D721Med (cell line): ENCODE measurements around the gene NDOR1.

Source experiments
- DNase-seq: peaks from one replicate; pipeline ENCODE4 v3.0.0; 2011; ENCODE audit warnings: low spot score; ENCODE audit not compliant: insufficient read length
- FAIRE-seq: peaks from 2 replicates; lab custom pipeline; 2011; peaks lifted over from hg19 to GRCh38; lab: Jason Lieb, UNC
- TF ChIP-seq, protein P1 (sequence below): IDR thresholded peaks from 2 replicates; pipeline ENCODE4 v1.5.1; 2012; ENCODE audit warnings: mild to moderate bottlenecking, control low read depth; ENCODE audit not compliant: insufficient read depth; ENCODE audit errors: missing control alignments

Gene NDOR1

DNA sequence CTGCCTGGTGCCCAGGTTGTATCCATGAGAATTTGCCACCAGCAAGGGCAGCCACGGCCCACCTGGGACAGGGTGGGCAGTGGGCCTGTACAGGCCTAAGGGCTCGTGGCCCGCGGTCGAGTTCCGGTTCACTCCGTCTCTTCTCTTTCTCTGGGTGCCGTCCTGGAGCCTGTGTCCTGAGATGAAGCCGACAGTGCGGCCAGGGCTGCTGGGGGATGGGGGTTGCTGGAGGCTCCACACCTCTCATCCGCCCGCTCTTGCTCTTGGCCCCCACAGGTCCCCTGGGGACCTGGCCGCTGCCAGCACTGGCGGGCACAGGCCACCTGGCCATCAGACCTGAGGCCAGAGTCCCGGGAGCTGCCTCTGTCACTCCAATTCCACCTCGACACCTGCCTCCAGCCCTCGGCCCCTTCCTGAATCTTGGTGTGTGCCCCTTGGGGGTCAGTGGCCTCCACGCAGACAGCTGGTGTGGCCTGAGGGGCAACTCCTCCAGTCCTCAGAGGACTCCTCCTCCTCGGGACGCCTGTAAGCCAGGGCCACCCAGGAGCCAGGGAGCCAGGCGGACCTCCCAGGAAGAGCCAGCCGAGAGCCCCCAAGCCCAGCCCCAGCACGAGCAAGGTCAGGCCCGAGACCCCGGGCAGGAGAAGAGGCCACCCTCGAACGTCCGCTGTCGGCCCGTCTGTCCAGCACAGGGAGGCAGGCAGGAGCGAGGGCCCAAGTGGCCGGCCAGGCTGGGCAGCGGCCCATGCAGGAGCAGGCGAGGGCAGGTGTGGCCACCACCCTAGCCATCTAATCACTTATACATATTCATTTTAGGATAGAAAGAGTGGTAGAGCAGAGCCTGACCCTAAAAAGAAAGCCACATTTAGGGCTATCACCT is 40.9 kb upstream of the NDOR1 start:
- DNase-seq: no peak
- TF ChIP-seq, protein P1, sequence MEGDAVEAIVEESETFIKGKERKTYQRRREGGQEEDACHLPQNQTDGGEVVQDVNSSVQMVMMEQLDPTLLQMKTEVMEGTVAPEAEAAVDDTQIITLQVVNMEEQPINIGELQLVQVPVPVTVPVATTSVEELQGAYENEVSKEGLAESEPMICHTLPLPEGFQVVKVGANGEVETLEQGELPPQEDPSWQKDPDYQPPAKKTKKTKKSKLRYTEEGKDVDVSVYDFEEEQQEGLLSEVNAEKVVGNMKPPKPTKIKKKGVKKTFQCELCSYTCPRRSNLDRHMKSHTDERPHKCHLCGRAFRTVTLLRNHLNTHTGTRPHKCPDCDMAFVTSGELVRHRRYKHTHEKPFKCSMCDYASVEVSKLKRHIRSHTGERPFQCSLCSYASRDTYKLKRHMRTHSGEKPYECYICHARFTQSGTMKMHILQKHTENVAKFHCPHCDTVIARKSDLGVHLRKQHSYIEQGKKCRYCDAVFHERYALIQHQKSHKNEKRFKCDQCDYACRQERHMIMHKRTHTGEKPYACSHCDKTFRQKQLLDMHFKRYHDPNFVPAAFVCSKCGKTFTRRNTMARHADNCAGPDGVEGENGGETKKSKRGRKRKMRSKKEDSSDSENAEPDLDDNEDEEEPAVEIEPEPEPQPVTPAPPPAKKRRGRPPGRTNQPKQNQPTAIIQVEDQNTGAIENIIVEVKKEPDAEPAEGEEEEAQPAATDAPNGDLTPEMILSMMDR: no peak
- no peak for FAIRE-seq

DNA sequence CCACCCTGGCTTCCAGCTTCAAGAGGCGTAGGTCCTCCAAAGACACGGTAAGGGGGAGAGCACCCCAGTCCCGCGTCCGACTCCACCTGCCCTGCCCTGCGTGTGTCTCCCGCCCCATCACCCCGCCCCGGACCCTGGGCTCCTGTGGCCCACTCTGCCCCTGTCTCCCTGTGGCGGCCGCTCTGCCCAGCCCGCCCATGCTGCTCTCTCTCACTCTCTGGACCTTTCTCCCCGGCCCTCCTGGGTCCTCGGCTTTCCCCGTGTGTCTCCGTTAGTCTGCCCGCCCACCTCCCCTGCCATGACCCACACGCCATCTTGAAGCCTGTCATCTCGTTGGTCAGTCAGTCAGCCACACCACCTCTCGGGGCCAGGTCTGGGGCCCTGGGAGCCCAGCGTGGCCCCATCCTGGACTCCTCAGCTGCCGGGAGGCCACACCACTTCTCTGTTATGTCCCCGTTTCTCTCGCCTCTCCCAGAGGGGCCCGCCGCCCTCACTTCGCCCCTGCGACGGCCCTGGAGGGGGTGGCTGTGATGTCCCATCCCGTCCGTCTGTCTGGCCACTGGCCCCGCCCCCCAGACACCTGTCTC is 40.2 kb upstream of the NDOR1 start:
- FAIRE-seq: no peak
- no peak for DNase-seq
- TF ChIP-seq, protein P1: no peak

DNA sequence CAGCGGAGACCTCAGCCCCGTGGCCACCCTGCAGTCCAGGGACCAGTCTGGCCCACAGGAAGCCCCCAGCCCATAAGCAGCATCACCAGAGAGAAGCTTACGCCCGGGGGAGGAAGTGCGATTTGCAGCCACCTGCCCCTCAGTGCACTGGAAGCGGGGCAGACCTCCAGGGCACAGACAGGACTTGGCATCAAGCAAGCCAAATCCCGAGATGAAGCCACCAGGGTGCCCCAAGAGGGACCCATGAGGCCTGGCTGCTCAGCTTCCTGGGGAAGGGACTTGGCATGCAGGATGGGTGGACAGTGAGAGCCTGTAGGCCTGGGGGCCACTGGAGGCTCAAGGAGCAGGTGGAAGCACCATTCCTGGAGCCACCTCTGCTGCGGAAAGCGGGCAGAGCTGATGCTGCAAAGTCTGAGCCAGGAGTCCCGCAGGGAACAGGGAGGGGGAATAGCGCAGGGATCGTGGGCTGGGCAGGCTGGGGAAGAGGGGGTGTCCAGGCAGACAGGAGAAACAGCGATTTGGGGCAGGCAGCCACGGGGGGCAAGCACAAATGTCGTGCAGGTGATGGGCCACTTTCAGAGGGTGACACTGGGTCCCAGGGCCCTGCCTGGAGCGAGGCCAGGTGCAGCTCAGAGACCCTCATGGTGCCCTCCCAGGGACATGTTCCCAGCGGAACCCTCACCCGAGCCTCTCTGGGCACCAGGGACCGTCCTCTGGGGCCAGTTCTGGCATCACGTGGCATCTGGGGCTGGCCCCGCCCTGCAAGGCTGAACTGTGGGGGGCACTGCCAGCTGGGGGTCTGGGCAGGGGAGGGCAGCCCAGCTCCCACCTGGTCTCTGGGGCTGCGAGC is 38.9 kb upstream of the NDOR1 start:
- TF ChIP-seq, protein P1: no peak
- no peak for DNase-seq
- FAIRE-seq: no peak

DNA sequence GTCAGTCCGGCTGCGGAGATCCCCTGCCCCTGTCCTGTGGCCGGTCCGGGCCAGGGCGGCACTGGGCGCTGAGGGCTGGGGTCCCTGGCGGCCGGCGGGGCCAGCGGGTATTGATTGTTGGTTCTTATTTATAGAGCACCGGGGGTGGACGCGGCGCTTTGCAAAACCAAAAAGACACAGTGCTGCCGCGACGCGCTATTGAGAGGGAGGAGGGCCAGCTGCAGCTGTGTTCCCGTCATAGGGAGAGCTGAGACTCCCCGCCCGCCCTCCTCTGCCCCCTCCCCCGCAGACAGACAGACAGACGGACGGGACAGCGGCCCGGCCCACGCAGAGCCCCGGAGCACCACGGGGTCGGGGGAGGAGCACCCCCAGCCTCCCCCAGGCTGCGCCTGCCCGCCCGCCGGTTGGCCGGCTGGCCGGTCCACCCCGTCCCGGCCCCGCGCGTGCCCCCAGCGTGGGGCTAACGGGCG is 38.2 kb upstream of the NDOR1 start:
- DNase-seq: no peak
- TF ChIP-seq, protein P1: no peak
- no peak for FAIRE-seq

DNA sequence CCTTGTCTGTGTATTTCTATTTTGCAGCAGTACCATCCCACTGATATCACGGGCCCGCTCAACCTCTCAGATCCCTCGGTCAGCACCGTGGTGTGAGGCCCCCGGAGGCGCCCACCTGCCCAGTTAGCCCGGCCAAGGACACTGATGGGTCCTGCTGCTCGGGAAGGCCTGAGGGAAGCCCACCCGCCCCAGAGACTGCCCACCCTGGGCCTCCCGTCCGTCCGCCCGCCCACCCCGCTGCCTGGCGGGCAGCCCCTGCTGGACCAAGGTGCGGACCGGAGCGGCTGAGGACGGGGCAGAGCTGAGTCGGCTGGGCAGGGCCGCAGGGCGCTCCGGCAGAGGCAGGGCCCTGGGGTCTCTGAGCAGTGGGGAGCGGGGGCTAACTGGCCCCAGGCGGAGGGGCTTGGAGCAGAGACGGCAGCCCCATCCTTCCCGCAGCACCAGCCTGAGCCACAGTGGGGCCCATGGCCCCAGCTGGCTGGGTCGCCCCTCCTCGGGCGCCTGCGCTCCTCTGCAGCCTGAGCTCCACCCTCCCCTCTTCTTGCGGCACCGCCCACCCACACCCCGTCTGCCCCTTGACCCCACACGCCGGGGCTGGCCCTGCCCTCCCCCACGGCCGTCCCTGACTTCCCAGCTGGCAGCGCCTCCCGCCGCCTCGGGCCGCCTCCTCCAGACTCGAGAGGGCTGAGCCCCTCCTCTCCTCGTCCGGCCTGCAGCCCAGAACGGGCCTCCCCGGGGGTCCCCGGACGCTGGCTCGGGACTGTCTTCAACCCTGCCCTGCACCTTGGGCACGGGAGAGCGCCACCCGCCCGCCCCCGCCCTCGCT is 37.5 kb upstream of the NDOR1 start:
- DNase-seq (no peak), FAIRE-seq (no peak)
- TF ChIP-seq, protein P1: no peak

DNA sequence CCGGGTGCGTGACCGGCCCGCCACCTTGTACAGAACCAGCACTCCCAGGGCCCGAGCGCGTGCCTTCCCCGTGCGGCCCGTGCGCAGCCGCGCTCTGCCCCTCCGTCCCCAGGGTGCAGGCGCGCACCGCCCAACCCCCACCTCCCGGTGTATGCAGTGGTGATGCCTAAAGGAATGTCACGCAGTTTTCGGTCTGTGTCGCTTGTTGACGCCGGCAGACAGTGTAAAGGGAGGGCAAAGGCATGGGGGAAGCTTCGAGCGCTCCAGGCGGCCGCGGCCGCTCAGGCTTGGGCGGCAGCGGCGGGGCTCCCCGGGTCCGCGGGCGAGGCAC is 37.0 kb upstream of the NDOR1 start:
- FAIRE-seq: no peak
- DNase-seq: no peak
- TF ChIP-seq, protein P1: no peak
